GM23338 (cell line): Measurements from ENCODE around the gene GTPBP4.

Experiments
- CREB1 ChIP-seq: fragments of 250-450 bp; sonication (Bioruptor Pico); IDR thresholded peaks from 2 replicates; pipeline ENCODE4 v1.5.0; 2020; ENCODE audit warnings: low read depth, mild to moderate bottlenecking, moderate library complexity
- CTCF ChIP-seq, 2 experiments: fragments of 200-600 bp in 1 of 2; sonication (generic) in 1 of 2; conservative IDR thresholded peaks; 2 replicates each; pipeline versions ENCODE4 v1.5.1 to v1.6.1; 2016 to 2017; ENCODE audit warnings: antibody characterized with exemption in 2 of 2, low read depth in 2 of 2, mild to moderate bottlenecking in 2 of 2, moderate library complexity in 1 of 2
- EZH2 ChIP-seq: fragments of 200-600 bp; sonication (generic); IDR thresholded peaks from one replicate; pipeline ENCODE4 v1.8.0; 2017; ENCODE audit warnings: antibody characterized with exemption, mild to moderate bottlenecking, low read depth; ENCODE audit not compliant: unreplicated experiment
- POLR2AphosphoS5 ChIP-seq: IDR thresholded peaks from 2 replicates; pipeline ENCODE4 v1.6.1; 2016; ENCODE audit warnings: antibody characterized with exemption, low read depth

GRCh38 chr10:1050554-1050953 is 62.3 kb downstream of the GTPBP4 start:
- no peak for TF ChIP-seq CTCF (conservative IDR thresholded peaks at IDR 0.05; ENCODE audit: low read depth in 2 of 2)
- TF ChIP-seq EZH2 = no peak
- TF ChIP-seq POLR2AphosphoS5 = no peak
- TF ChIP-seq CREB1 (CRISPR knock-in tag) = no peak
